NCI-H187 (cell line): ENCODE results near the gene SFTPB.
"Not testable (repeated sequence)": the region's sequence is repeated elsewhere in the genome, so short reads cannot be mapped to it uniquely, and the experiment has no call there.

Experiments used
- DNase-seq, 2 experiments: peaks; one replicate each; lab custom pipeline; 2025; lab: John Stamatoyannopoulos, UW

SFTPB gene

DNA sequence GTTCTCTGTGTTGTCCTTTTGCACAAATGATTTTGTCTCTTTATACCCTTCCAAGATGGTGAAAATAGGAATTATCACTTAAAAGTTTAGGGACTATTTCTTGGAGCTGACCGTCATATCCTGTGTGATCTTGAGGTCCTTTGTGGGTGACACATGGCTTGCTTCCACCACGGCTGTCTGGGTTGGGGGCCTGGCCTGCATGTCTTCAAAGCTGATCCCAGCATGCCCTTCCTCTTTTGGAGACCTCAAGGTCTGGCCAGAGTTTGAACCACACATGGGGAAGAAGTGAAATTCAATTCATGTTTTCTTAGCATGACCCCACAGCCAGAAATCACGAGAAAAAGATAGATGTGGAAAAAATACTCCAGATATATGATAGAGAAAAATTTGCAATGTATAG is 14.0 kb downstream of the SFTPB start:
- DNase-seq: no peak

- no peak for DNase-seq
Measured at GRCh38 chr2:85652056-85652455, 15.9 kb downstream of the SFTPB start.

- DNase-seq: no peak
Measured at GRCh38 chr2:85651097-85651496, 16.9 kb downstream of the SFTPB start.

DNA sequence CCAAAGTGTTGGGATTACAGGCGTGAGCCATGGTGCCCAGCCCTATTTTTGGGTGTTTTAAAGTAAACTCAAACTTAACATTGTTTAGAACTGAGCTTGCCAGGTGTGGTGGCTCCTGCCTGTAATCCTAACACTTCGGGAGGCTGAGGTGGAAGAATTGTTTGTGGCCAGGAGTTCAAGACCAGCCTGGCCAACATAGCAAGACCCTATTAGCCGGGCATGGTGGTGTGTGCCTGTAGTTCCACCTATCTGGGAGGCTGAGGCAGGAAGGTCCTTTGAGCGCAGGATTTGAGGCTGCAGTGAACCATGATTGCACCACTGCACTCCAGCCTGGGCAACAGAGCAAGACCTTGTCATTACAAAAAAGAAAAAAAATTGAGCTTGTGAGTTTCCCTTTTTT is 17.5 kb downstream of the SFTPB start:
- DNase-seq: no peak

- no peak for DNase-seq
Measured at GRCh38 chr2:85649201-85650190, 18.5 kb downstream of the SFTPB start.

DNA sequence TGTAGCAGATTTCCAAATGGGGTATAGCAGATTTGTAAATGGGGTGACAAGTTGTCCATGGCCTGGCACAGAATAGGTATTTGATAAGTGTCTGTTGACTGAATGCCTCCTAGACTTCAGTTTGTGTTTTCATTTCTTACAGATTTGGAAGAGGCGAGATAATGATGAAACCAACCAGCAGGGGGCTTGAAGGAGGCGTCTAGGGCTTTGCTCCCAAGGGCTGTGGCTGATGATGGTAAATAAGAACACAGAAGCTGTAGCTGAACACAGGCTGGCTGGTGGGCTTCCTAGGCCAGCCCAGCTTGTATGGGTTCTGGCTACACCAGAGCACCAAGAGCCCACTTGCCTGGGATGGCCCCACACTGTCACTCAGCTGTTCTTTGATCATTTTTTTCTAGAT is 19.4 kb downstream of the SFTPB start:
- no peak for DNase-seq

DNA sequence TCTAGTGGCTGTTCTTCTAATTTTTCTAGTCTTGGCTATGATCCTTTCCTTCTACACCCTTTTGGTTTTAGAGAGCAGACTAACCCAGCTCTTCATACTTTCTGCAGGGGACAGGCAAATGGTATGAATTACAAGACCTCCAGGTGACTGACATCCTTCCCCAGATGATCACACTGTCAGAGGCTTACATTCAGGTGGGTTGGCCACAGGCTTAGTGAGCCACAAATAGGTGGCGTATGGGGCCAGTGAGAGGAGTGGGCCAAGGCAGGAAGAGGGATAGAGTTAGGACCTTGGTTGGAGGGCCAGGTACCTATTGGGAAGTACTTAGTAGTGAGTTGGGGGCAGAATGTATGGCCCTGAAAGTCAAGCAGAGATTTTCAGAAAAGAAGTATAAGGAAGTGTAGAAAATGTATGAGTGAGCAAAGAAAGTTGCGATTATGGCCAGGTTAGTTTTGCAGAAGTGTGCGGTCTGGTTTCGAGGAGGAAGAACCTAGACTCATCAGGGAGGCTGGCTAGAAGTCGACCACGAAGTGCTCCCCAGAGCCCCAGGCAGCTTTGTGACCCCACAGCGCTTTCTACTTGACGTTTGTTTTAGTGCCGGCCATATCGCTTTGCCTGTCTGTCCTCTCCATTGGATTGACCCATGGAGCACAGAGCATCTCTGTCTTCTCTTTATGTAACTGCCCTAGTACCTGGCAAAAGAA is 20.0 kb downstream of the SFTPB start:
- no peak for DNase-seq

DNA sequence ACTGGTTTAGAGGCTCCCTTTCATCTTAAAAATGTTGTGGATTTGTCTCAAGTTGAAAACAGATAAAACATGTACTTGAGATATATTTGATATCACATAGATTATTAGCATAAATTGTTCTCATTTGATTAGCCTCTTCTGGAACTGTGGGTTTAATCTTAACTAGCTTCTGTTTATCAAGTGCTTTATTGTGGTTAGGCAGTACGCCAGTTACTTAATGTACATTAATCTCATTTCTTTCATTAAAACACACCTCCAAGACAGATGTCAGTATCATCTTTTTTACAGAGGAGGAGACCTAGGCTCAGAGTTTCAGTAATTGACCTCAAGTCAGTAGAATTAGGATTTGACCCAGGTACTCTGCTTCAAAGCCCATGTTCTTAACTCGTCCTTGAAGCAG is 21.8 kb downstream of the SFTPB start:
- no peak for DNase-seq

GRCh38 chr2:85644909-85645308 is 23.1 kb downstream of the SFTPB start:
- DNase-seq: no peak

GRCh38 chr2:85642725-85643124 is 25.3 kb downstream of the SFTPB start:
- no peak for DNase-seq

- DNase-seq: no peak
Measured at GRCh38 chr2:85635636-85636035, 32.4 kb downstream of the SFTPB start.

DNA sequence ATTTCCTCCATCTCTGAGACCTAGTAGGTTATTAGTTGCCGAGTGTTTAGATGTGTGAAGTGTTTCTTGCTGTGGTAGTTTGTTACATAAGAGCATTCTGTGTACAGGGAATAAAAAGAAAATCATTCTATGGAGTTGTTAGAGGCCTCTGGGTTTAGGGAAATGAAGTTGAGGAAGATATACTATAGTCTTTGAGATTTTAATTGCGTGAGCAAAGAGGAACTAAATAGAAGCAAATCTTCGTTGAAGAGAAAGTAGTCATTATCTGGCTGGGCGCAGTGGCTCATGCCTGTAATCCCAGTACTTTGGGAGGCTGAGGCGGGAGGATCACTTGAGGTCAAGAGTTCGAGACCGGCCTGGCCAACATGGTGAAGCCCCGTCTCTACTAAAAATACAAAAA is 33.0 kb downstream of the SFTPB start:
- no peak for DNase-seq

GRCh38 chr2:85631316-85631715 is 36.7 kb downstream of the SFTPB start:
- DNase-seq: no peak

- no peak for DNase-seq
Measured at GRCh38 chr2:85628658-85629057, 39.3 kb downstream of the SFTPB start.

DNA sequence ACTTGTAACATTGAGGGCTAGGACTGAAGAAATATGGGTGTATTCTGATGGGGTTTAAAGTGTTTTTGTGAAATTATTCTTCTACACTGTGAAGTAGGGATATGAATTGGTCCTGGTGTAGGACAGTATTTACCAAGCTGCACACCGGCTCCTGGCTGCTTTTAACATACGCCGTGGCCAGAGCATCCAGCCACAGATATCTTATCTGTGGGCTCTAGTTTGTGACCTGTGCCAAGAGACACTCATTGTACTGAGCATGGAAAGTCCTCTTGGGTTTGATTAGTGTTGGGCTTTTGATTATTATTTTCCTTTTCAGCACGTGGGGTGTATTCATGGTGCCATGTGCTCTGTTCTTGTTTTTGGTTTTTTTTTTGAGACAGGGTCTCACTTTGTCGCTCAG is 44.0 kb downstream of the SFTPB start:
- no peak for DNase-seq

DNA sequence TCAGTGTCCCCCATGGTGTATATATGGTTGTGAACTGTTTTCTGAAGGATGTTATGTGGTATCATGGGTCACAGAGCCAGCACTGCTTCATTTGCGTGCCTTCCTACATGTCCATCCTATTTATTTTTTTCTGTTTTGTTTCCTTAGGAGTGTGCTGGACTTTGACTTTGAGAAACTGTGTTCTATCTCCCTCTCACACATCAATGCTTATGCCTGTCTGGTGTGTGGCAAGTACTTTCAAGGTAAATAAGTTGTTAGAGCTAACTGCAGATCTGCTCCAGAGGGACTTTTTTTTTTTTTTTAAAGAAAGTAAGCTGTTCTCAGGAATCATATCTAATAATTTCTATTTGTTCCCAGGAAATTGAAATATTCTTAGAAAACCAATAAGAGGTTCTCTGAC is 46.7 kb downstream of the SFTPB start:
- no peak for DNase-seq

- no peak for DNase-seq
Measured at GRCh38 chr2:85619617-85620016, 48.4 kb downstream of the SFTPB start.

- not testable (repeated sequence) for DNase-seq
Measured at GRCh38 chr2:85617723-85618122, 50.3 kb downstream of the SFTPB start.

DNA sequence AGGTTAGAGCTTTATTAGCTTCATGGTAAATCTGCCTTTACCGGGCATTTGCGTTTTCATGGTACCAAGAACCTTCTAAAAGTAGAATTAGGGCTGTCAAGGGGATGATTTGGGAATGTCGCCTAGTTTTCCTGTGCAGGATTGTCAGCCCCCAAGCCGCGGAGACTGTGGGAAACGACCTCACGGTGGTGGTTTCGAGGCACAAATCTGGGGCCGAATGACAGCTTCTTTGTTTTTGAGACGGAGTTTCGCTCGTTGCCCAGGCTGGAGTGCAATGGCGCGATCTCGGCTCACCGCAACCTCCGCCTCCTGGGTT is 52.6 kb downstream of the SFTPB start:
- DNase-seq: no peak

DNA sequence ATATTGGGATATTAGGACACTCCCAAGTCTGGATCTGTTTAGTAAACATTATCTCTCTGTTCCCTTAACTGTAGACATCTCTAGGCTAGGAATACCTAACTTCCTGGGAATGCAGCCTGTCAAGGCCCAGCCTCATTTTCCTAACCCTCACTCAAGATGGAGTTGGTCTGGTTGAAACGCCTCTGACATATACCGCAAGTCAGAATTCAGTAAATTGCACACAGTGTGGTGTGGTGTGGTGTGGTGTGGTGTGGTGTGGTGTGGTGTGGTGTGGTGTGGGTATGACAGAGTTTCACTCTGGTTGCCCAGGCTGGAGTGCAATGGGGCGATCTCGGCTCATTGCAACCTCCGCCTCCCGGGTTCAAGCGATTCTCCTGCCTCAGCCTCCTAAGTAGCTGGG is 53.2 kb downstream of the SFTPB start:
- not testable (repeated sequence) for DNase-seq

- no peak for DNase-seq
Measured at GRCh38 chr2:85613717-85614515, 54.1 kb downstream of the SFTPB start.
